ENCODE results near the gene TNS2. TPM values are rescaled to one million over a fixed set of nuclear protein-coding genes. Genes with fewer than 3 reads are reported as not detected.

TNS2 gene
- total RNA-seq, 1 experiment from 2014 or later = 18.9 TPM

Other genes starting within 250 kb of the TNS2 start
- gene KRT4, start 235.9 kb upstream of the TNS2 start, total RNA-seq (2014; rRNA removed; shearing (Covaris generic)) = 0.07 TPM in 1 of 2 replicates, not detected in the other
- 0.26 and 0.33 TPM in 2 replicates for gene KRT79, start 215.8 kb upstream of the TNS2 start, total RNA-seq (2014; rRNA removed; shearing (Covaris generic))
- gene KRT78, start 201.1 kb upstream of the TNS2 start, total RNA-seq (2014; rRNA removed; shearing (Covaris generic)) = not detected in 2 replicates
- gene KRT8, start 145.0 kb upstream of the TNS2 start, total RNA-seq (2014; rRNA removed; shearing (Covaris generic)) = 287 and 407 TPM in 2 replicates
- gene KRT18, start 100.9 kb upstream of the TNS2 start, total RNA-seq (2014; rRNA removed; shearing (Covaris generic)) = 1,324 and 2,186 TPM in 2 replicates
- 290 and 314 TPM in 2 replicates for gene EIF4B, start 43.6 kb upstream of the TNS2 start, total RNA-seq (2014; rRNA removed; shearing (Covaris generic))
- gene SPRYD3, start 29.3 kb downstream of the TNS2 start, total RNA-seq (2014; rRNA removed; shearing (Covaris generic)) = 15.2 and 19.6 TPM in 2 replicates
- 104 and 147 TPM in 2 replicates for gene IGFBP6, start 47.6 kb downstream of the TNS2 start, total RNA-seq (2014; rRNA removed; shearing (Covaris generic))
- gene SOAT2, start 53.4 kb downstream of the TNS2 start, total RNA-seq (2014; rRNA removed; shearing (Covaris generic)) = 0.17 TPM in 1 of 2 replicates, not detected in the other
- gene ZNF740, start 130.7 kb downstream of the TNS2 start, total RNA-seq (2014; rRNA removed; shearing (Covaris generic)) = 3.0 and 15.2 TPM in 2 replicates
- 2.6 and 9.2 TPM in 2 replicates for gene CSAD, start 130.9 kb downstream of the TNS2 start, total RNA-seq (2014; rRNA removed; shearing (Covaris generic))
- gene ITGB7, start 157.2 kb downstream of the TNS2 start, total RNA-seq (2014; rRNA removed; shearing (Covaris generic)) = 0.09 and 2.1 TPM in 2 replicates
- gene RARG, start 182.1 kb downstream of the TNS2 start, total RNA-seq (2014; rRNA removed; shearing (Covaris generic)) = 19.2 and 25.0 TPM in 2 replicates
- gene ESPL1, start 218.2 kb downstream of the TNS2 start, total RNA-seq (2014; rRNA removed; shearing (Covaris generic)) = 19.1 and 29.4 TPM in 2 replicates
- 407 and 456 TPM in 2 replicates for gene PFDN5, start 245.5 kb downstream of the TNS2 start, total RNA-seq (2014; rRNA removed; shearing (Covaris generic))
- gene MYG1, start 249.6 kb downstream of the TNS2 start, total RNA-seq (2014; rRNA removed; shearing (Covaris generic)) = 65.1 and 74.0 TPM in 2 replicates